Hematopoietic multipotent progenitor cell treated with erythropoietin and hydrocortisone succinate and interleukin-3 and kit ligand, for 6 days (in vitro differentiated cells): ENCODE data around the gene PXDN.

Experiments
- DNase-seq: peaks from one replicate; pipeline ENCODE4 v3.0.0-alpha.2; 2015

PXDN gene

DNA sequence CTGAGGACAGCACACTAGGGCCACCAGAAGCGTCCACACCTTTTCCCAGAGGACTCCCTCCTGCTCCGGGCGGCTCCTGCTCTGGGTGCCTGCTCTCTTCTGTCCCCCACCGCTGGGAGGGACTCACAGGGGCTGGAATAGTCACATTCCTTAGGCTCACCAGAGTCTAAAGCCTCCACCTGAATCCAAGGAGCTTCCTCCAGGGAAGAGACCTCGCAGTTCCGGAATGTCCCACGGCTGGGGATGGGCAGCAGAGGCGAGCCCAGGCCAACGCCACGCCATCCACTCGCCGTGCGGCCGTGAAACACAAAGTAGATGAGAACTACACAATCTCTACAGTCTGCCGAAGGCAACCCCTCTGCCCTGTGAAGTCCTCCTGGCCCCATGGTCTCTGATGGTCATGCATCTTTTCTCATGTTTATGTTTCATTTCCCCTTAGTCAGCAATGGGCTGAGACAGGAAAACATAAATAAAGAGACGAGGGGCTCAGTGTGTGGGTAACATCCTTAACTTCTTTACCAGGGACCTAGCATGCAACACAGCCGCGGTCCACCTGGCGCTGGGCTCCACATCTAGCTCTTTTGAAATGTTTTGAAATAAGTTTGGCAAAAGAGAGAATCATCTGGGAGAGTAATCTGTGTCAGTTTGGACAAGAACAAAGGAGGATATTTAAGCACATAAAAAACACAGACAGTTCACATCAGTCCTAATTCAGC is 98.4 kb downstream of the PXDN start:
- DNase-seq = no peak

DNA sequence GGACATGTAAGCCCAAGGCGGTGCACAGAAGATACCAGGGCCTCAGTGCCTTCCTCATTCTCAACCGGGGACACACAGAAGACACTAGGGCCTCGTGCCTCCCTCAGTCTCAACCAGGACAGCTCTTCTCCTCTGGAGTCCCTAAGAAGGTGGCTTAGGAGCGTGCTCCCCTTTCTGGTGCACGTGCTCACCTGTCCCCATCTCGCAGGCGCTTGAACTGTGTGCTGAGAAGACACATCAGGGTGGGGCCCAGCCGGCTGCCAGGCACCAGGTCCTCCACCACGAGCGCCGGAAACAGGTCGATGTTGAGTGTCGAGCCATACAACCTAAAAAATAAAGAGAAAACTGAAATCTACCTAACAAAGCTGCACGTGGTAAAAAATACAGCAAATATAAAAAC is 99.9 kb downstream of the PXDN start:
- no peak for DNase-seq

DNA sequence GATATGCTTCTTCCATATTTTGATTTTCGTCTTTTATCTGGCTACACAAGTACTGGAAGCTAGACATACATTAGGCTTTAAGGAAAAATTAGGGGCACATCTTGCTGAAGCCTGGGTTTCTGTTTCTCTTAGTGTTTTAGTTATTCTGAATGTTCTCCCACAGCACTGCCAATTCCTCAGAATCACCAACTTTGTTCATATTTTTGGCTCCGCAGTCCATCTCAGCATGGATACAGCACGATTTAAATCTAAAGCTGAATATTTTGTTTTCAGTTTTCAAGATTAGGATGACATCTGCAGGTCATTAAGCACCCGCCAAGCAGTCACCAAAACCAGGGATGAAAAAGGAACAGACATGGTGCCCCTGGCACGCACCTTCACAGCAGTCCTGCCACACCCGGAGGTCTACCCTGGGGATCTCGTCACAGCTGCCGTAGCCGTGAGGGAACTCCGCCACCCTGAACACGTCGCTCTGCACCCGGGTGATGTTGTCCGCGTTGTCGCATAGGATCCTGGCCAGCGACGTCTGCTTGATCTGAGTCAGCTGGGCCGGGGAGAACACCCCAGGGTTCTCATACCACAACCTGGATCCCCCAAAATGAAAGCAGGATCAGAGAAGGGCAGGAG is 101.2 kb downstream of the PXDN start:
- DNase-seq = no peak

- no peak for DNase-seq
Measured at GRCh38 chr2:1642066-1642861, 102.1 kb downstream of the PXDN start.

DNA sequence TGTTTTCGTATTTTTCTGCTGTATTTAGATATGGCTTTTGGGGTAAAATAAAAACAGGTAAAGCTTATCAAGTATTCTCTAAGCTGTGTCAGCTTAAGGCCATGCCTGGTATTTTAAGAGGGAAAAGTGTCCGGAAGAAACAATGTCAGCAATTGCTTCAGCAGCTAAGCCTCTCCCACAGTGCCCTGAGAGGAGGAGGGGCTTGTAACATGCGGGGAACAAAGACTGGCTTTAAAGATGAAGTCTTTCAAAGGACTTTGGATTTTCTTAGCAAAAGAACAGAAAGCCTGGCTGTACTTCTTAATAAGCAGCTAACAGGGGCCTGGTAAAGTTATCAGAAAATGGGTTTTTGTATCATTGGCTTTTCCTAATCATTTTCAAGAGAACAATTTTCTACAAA is 102.8 kb downstream of the PXDN start:
- DNase-seq = no peak

- no peak for DNase-seq
Measured at GRCh38 chr2:1640301-1641135, 103.8 kb downstream of the PXDN start.

DNA sequence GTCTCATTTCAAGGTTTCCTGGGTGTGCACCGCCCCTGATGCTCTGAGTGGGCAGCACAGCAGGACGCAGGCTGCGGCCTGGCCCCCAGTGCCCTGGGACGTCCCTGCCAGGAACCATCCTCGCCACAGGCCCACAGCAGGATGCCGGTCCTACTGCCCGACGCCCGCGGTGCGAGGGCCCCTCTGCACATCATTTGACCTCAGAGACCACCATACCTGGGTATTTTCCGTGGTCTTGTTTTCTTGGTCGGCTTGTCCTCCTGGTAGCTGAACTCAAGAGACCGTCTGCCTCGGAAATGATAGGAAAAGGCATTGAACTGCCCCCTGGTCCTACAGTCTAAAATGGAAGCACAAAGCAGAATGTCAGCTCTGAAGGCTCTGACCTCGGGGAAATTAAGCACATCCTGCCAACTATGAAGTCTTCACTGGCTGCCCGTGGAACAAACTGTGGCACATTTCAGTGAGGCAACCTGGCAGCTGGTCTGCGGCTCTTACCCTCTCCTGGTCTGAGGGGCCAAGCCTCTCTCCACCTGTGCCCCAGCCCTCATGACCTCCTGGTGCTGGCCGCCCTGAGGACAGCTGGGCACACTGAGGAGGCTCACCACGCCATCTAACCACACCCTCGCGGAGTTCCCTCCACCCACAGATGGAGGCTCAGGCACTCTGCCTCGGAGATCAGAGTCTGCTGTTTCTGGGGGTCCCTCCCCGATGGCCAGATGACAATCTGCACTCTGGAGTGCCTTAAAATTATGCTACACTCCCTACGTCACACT is 105.0 kb downstream of the PXDN start:
- DNase-seq = no peak

- DNase-seq = no peak
Measured at GRCh38 chr2:1638281-1638860, 105.9 kb downstream of the PXDN start.

DNA sequence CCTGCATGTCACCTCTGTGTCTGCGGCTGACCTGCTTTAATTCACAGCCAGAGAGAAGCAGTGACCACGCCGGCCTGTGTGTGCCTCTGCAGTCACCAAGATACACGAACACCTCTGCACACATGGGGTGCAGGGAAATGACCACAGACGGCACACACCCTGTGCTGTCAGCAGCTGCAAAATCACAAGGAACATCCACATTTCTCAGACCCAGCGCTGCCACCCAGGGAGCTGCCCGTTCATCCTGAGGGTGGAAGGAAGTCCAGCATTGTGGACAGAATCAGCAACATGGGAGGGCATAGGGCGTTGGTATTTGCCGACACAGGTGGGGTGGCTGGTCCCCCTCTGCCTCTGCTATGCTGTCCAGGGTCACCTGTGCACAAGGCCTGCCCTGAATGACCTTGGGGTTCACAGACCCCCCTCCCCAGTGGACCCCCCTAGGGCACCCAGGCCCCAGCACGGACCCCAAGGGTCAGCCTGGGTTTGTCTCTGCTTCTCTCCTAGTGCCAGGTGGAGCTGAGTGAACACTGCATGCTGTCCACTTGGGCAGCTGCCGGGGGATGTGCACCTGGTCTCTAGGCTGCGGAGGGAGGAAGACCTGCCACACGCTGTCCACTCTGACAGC is 107.4 kb downstream of the PXDN start:
- no peak for DNase-seq

DNA sequence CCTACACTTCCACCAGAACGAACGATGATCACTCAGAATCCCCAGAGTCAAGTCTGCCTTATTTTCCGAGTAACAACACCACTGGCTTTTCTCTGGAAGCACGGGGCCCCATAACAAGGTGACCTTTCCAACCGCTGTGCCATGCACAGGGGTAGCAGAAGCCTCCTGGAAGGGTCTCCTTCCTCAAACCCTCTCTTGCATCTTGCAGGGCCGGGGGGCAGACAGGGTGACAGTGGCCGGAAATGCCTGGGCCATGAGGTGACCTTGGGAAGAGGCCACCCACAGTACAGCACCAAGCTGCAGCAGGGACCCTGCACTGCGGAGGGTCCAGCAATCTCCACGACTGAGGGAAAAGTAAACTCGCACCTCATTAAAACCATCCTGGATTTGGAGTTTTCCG is 108.5 kb downstream of the PXDN start:
- DNase-seq = no peak

- no peak for DNase-seq
Measured at GRCh38 chr2:1634681-1635341, 109.5 kb downstream of the PXDN start.

DNA sequence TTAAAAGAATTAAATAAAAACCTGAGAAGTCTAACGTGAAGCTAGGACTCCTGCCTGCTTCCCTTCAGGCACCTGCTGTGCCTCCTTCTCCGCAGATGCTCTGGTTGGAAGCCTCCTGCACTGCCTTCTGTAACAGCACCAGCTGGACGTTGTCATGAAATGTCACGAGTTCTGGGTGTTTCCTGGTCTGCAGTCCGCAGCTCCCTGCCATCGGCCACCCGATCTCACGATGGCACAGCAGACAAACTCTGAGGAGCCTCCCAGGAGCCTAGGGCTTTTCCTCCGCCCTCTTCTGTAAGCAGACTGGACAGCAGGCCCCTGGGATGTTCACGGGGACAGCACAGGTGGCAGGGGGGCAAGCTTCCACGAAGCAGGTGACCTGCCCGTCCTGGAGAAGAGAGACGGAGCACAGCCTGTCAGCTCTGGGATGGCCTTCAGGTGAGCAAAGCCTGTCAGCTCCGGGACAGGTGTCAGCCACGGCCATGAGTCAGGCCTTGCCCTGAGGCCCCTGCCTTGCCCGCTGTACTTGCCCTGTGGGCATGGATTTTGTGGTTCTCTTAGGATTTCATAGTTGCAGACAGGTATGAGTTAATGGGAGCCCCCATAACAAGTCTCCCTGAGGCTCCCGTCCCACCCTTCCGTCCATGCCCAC is 110.3 kb downstream of the PXDN start:
- no peak for DNase-seq

DNA sequence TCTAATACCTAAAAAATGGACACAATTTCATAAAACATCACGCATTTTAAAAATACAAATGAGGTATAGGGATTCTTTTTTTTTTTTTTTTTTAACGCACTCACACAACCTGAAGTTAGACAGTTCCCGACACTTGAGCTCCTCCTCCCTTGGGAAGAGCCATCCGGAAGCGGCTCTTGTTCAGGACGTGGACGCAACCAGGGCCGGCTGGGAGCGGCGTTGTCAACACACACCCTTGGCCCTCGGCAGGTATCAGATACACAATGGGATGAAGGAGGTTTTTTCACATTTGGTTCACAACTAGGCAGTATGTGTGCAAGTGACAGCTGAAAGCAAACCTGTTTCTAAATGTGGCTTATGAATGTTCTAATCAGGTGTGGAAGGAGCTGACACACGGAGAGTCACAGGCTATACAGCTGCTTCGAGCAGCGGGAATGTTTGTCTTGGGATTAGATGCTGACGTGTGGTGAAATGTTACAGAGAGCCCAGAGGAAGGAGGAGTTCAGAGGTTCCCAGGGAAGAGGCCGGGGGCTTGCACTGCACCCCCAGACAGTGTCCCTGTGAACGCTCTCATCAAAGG is 111.1 kb downstream of the PXDN start:
- no peak for DNase-seq

DNA sequence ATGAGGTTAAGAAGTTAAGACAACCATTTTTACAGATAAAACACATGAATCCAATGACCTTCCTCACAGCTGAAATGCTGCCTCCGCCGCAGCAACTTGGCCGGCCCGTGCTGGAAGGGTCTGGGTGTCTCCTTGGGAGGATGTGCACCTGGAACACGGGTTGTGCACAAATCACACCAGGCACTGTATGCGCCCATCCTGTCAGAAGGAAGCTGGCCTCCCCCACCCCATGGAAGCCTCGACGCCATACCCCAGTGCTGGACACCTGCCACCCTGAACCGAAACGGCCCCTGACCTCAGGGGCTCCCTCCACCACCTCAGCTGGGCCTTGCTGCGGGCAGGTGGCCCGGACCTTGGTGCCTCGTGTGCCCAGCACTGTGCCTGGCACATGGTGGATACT is 111.8 kb downstream of the PXDN start:
- no peak for DNase-seq

DNA sequence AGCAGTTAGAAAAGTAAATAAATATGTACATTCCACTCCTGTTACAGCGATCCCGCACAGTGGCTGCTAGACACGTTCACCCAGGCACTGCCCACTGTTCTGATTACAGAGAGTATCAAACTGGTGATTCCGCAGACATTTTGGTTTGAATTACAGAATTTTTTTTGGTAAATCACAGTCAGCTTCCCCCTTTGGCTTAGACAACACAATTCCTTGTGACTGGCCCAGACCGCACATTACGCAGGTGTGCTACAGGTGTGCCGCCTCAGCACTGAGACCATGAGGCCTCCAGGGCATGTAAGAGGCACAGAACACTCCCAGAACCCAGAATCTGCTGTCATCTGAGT is 112.3 kb downstream of the PXDN start:
- DNase-seq = no peak

- DNase-seq = no peak
Measured at GRCh38 chr2:1631292-1632001, 112.9 kb downstream of the PXDN start.

DNA sequence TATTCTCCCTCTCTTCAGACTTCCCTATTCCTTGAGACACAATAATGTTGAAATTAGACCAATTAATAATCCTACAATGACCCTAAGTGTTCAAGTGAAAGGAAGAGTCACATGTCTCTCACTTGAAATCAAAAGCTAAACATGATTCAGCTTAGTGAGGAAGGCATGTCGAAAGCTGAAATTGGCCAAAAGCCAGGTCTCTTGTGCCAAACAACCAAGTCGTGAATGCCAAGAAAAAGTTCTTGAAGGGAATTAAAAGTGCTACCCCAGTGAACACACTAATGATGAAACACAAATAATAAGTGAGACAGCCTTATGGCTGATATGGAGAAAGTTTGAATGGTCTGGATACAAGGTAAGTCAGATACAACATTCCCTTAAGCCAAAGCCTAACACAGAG is 115.4 kb downstream of the PXDN start:
- no peak for DNase-seq

GRCh38 chr2:1627628-1628381 is 116.5 kb downstream of the PXDN start:
- no peak for DNase-seq

DNA sequence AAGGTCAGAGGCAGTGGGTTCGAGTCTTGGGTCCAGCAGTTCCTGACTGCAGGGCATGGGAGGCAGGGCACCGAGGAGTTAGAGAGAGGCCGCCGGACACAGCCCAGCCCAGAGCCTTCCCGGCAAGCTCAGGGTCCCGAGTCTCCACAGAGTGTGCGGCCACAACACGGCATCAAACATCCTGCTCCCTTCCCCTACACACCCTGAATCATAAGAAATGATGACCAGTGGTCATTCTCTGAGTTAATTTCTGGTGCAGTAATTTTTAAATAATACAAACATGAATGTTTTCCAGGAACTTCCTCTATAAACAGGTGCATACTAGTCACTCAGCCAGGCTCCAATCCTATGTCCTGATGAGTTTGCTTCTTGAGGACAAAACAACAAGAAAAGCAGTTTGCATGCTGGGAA is 118.0 kb downstream of the PXDN start:
- no peak for DNase-seq
